GM18502 (cell line): ENCODE results near the gene OR10S1.
"Not testable (repeated sequence)": the region's sequence is repeated elsewhere in the genome, so short reads cannot be mapped to it uniquely, and the experiment has no call there.

Experiments used
- ATAC-seq: cut with Tn5 transposase; IDR thresholded peaks from one replicate; pipeline ENCODE4 v1.9.1; 2021; ENCODE audit warnings: mild to moderate bottlenecking; ENCODE audit not compliant: unreplicated experiment, poor library complexity

The OR10S1 gene

GRCh38 chr11:123977731-123978347 is at the start of gene OR10S1:
TSS of gene OR10S1 (minus strand) at chr11:123977781. CDS start at chr11:123977664, 117 bp downstream.
- ATAC-seq: no peak

- ATAC-seq: no peak
These were observed 48.9 kb upstream of the OR10S1 start, which contains the start of gene OR10G8 for GRCh38 chr11:124026498-124026897. TSS of gene OR10G8 (plus strand) at chr11:124026798. CDS start at chr11:124029623, 2,825 bp downstream.

- ATAC-seq: not testable (repeated sequence)
These were observed 38.3 kb upstream of the OR10S1 start for GRCh38 chr11:124015837-124016236.

GRCh38 chr11:124012697-124013096 is 35.1 kb upstream of the OR10S1 start, which contains the start of gene OR10G4:
TSS of gene OR10G4 (plus strand) at chr11:124012997. CDS start at chr11:124015575, 2,578 bp downstream.
- ATAC-seq: no peak

- no peak for ATAC-seq
These were observed 17.5 kb upstream of the OR10S1 start, which contains the start of gene OR10G6 for GRCh38 chr11:123995119-123995518. TSS of gene OR10G6 (minus strand) at chr11:123995161. CDS start at chr11:123995161, 0 bp downstream.

- ATAC-seq: no peak
These were observed 1.7 kb upstream of the OR10S1 start for GRCh38 chr11:123979311-123979710.

- ATAC-seq: no peak
These were observed 616 bp downstream of the OR10S1 start for GRCh38 chr11:123976770-123977560.

- ATAC-seq: no peak
These were observed 3.8 kb downstream of the OR10S1 start for GRCh38 chr11:123973816-123974215.

- no peak for ATAC-seq
These were observed 20.8 kb downstream of the OR10S1 start for GRCh38 chr11:123956752-123957151.

- ATAC-seq: no peak
These were observed 32.4 kb downstream of the OR10S1 start for GRCh38 chr11:123945132-123945531.

GRCh38 chr11:123943738-123944137 is 33.8 kb downstream of the OR10S1 start, which contains the start of gene OR6T1:
TSS of gene OR6T1 (minus strand) at chr11:123943838. CDS start at chr11:123943838, 0 bp downstream.
- ATAC-seq: no peak

GRCh38 chr11:123942413-123942812 is 35.2 kb downstream of the OR10S1 start:
- ATAC-seq: no peak

GRCh38 chr11:123939317-123939716 is 38.3 kb downstream of the OR10S1 start, which contains the start of gene OR4D5:
TSS of gene OR4D5 (plus strand) at chr11:123939617. CDS start at chr11:123939617, 0 bp downstream.
- ATAC-seq: no peak
